ENCODE data around the gene WNT10A. TPM values are rescaled to one million over a fixed set of nuclear protein-coding genes. Genes with fewer than 3 reads are reported as not detected.
A peak's percentile ranks its signal among the peaks of the same experiment; 100 is the strongest.

The WNT10A gene
- total RNA-seq, 1 experiment from 2014 or later: 2.4 TPM

- peak overlapping the region; percentile 77 for H3K27ac Mint-ChIP-seq (ENCODE audit: unreplicated experiment)
- no TSS peak for BruUV-seq (replicated peaks)
Measured at GRCh38 chr2:218895759-218896500, 15.3 kb downstream of the WNT10A start.

DNA sequence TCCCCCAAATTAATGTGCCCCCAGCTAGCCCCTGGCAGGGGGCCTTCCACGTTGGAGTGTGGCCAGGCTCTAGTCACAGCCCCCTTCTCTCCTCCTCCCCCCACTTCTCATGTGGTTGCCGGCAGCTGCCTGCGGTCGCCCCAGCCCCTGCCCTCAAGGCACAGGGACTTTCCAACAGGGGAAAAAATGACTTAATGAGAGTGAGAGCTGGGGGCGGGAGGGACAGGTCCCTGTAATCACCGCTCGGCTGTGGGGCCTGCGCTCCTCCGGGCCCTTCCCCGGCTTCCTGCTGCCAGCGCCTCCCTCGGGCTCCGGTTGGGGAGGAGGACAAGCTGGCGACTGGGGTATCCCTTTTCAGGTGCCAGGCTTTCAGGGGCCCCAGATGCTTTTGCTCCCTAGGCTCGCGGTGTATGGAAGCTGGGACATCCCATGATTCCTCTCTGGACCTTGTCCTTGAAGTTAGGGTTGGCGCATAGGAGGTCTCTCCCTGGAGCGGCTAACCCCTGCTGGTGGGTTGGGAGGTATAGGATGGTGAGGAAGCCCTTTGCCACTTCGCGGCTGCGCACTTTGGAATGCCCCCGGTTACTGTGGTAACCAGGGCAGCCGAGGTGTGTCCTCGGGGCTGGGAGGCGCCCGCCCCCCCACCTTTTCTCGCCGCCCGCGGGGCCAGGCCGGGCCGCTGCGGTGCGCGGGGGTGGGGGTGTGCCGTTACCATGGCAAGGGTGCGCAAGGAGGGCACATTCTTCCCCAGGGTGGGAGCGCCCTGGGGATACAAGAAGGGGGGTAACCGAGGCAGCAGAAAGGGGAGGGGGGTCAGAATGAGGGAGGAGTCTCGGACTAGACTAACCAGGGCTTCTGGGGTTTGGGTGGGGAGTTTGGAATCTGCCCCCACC lies 16.1 kb downstream of the WNT10A start:
- peak overlapping the region; percentile 77 for H3K27ac Mint-ChIP-seq (ENCODE audit: unreplicated experiment)
- H3K4me1 Mint-ChIP-seq (ENCODE audit: low read depth, unreplicated experiment): peaks cover 51% of the 10 kb centered on the region
- peaks cover 15% of the 10 kb centered on the region for H3K27me3 Mint-ChIP-seq (ENCODE audit: unreplicated experiment)
- DNase-seq: peak; percentile 79
- intact Hi-C loops (cut with micrococcal nuclease; ENCODE audit: unreplicated experiment): no loop called here
- H3K36me3 Mint-ChIP-seq (ENCODE audit: insufficient read depth, unreplicated experiment): peaks cover 26% of the 10 kb centered on the region
- CTCF ChIA-PET: interaction anchor here (0.6 to 3.6 kb wide), 11 partner anchors 10 to 193 kb away, joined by 3 to 70 read pairs (median 6); partner anchors contain the start of genes CDK5R2 and WNT10A
- H3K9me3 Mint-ChIP-seq (ENCODE audit: low read depth, unreplicated experiment): peaks cover 3% of the 10 kb centered on the region
- no TSS peak for BruUV-seq (replicated peaks)
- H3K4me3 Mint-ChIP-seq (ENCODE audit: low read depth, unreplicated experiment): peak overlapping the region; percentile 61
- no peak for TF ChIP-seq CTCF (IDR thresholded peaks at IDR 0.05; ENCODE audit: unreplicated experiment)

More at GRCh38 chr2:218895759-218896500, 15.3 kb downstream of the WNT10A start:
- Mint-ChIP-seq H3K9me3 (ENCODE audit: low read depth, unreplicated experiment) (no peaks in the 10 kb centered on the region), H3K27me3 (ENCODE audit: unreplicated experiment) (peaks cover 7% of the 10 kb centered on the region), H3K4me1 (ENCODE audit: low read depth, unreplicated experiment) (peaks cover 51% of the 10 kb centered on the region), H3K4me3 (ENCODE audit: low read depth, unreplicated experiment) (peak overlapping the region; percentile 61), H3K36me3 (ENCODE audit: insufficient read depth, unreplicated experiment) (peaks cover 32% of the 10 kb centered on the region)
- CTCF ChIA-PET: interaction anchor here (0.6 to 3.6 kb wide), 8 partner anchors 9 to 174 kb away, joined by 3 to 20 read pairs (median 6); partner anchors contain the start of genes CDK5R2 and WNT10A
- TF ChIP-seq CTCF (IDR thresholded peaks at IDR 0.05; ENCODE audit: unreplicated experiment): no peak
- intact Hi-C loops (cut with micrococcal nuclease; ENCODE audit: unreplicated experiment): no loop called here
- no peak for DNase-seq

DNA sequence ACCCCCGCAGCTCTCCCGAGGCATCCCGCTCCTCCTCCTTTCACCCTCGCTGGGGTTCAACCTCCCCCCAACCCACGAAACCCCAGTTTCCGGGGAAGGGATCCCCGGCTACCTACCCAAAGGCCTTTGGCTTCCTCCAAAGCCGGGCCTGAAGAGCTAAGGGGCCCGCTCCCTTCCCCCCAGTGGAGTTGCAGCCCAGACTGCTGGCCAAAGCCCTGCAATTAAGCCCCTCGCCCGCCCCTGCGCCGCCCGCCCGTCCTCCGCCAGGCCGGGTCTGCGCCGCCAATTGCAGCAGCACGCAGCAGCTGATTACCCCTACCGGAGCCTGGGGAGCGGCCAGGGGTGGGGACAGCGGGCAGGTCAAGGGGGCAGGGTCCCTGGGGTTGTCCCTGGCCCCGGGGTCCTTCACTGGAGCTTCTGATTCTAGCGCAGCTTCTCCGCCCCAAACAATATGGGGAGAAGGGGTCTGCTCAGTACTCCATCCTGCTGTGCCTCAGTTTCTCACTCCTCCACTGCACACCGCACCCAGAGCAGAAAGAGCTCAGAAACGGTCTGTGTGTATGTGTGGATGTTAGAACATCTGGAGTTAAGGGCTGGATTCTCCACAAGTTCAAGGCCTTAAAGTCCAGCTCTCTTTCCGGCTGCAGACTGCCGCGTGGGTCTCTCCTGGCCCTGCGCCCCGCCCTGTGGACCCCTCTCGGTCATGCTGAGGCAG lies 16.9 kb downstream of the WNT10A start:
- no peak for DNase-seq
- Mint-ChIP-seq H3K36me3 (ENCODE audit: insufficient read depth, unreplicated experiment) (peaks cover 22% of the 10 kb centered on the region), H3K9me3 (ENCODE audit: low read depth, unreplicated experiment) (peaks cover 3% of the 10 kb centered on the region), H3K27ac (ENCODE audit: unreplicated experiment) (peak overlapping the region; percentile 77), H3K27me3 (ENCODE audit: unreplicated experiment) (peaks cover 23% of the 10 kb centered on the region), H3K4me3 (ENCODE audit: low read depth, unreplicated experiment) (peak overlapping the region; percentile 61), H3K4me1 (ENCODE audit: low read depth, unreplicated experiment) (peaks cover 51% of the 10 kb centered on the region)
- intact Hi-C loops (cut with micrococcal nuclease; ENCODE audit: unreplicated experiment): loop anchor here (1.0 kb wide), 1 partner anchor 21 kb away; no protein-coding TSS in a partner anchor
- CTCF ChIA-PET: interaction anchor here (0.5 to 3.6 kb wide), 11 partner anchors 9 to 532 kb away, joined by 3 to 70 read pairs (median 6); partner anchors contain the start of gene WNT10A
- BruUV-seq (replicated peaks): no TSS peak
- TF ChIP-seq CTCF (IDR thresholded peaks at IDR 0.05; ENCODE audit: unreplicated experiment): no peak
